Peyer's patch (tissue), 4 donors: ENCODE results near the gene HNRNPA2B1.

ENCODE experiments used
- POLR2A ChIP-seq, 2 donors: fragments of 450-650 bp; IDR thresholded peaks; one replicate each; pipeline ENCODE4 v1.5.1; 2017; ENCODE audit warnings: antibody characterized with exemption in 2 of 2, mild to moderate bottlenecking in 2 of 2, moderate library complexity in 2 of 2
- TF ChIP-seq, protein P1 (sequence below), 6 experiments: fragments of 450-650 bp in 4 of 6; fragments of 200-600 bp in 2 of 6; sonication (generic) in 1 of 6; IDR thresholded peaks; one replicate each; pipeline ENCODE4 v1.5.1; 2017 to 2019; ENCODE audit warnings: antibody characterized with exemption in 6 of 6, mild to moderate bottlenecking in 3 of 6, moderate library complexity in 1 of 6

DNA sequence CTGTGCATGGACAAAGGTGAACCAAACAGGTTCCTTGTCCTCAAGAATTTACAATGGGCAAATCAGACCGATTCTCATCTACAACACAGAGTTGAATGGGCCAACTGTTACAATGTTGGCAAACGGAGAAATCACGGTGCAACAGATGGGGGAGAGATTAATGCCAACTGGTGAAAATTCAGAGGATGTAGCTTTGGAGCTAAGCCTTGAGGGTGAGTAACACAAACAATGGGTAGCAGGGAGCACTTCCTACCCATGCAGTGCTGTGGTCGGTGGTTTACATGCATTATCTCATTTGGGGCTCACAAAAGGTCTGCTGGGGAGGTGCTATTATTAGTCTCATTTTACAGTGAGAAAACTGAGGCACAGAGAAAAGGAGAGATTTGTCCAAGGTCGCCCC is 49.5 kb downstream of the HNRNPA2B1 start:
- TF ChIP-seq, protein P1, sequence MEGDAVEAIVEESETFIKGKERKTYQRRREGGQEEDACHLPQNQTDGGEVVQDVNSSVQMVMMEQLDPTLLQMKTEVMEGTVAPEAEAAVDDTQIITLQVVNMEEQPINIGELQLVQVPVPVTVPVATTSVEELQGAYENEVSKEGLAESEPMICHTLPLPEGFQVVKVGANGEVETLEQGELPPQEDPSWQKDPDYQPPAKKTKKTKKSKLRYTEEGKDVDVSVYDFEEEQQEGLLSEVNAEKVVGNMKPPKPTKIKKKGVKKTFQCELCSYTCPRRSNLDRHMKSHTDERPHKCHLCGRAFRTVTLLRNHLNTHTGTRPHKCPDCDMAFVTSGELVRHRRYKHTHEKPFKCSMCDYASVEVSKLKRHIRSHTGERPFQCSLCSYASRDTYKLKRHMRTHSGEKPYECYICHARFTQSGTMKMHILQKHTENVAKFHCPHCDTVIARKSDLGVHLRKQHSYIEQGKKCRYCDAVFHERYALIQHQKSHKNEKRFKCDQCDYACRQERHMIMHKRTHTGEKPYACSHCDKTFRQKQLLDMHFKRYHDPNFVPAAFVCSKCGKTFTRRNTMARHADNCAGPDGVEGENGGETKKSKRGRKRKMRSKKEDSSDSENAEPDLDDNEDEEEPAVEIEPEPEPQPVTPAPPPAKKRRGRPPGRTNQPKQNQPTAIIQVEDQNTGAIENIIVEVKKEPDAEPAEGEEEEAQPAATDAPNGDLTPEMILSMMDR (IDR thresholded peaks at IDR 0.05), result no peak
- no peak for TF ChIP-seq POLR2A (IDR thresholded peaks at IDR 0.05)
